PC-3 (cell line): ENCODE data around the gene HAPLN3.

ENCODE experiments used
- EZH2 ChIP-seq: fragments of 300-600 bp; sonication (generic); IDR thresholded peaks from one replicate; pipeline ENCODE4 v1.6.1; 2017; ENCODE audit warnings: antibody characterized with exemption, mild to moderate bottlenecking, low read length; ENCODE audit not compliant: unreplicated experiment
- TF ChIP-seq, protein P1 (sequence below): fragments of 300-600 bp; sonication (generic); conservative IDR thresholded peaks from 2 replicates; pipeline ENCODE4 v1.5.1; 2017; ENCODE audit warnings: antibody characterized with exemption, low read depth, mild to moderate bottlenecking, low read length

DNA sequence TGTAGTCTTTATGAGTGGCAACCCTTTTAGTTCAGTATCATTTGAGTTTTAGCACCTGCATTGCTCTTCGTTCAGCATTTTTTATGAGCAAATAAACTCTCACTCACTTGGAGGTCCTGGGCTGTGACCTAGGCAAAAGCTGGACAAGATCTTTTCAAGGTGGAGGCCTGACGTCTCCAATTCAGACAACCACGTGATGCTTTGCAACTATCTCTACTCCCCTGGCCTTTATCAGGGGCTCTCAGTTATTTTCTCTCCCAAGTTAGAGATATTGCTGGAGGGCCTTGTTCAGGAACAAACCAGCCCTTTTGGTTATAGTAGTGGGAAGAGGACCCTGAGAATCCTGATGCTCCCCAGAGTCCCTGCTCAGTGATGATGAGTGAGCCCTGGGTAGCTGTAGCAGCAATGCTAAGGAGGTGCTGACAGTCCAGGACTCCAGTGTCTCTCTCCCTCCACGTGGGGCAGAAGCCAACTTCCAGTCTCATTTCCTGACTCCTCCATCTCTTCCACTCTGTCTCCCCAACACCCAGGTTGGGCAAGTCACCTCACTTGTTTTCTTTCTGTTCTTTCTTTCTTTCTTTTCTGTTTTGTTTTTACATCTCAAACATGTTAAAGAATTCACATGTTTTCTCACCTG, 30.4 kb downstream of the HAPLN3 start:
- TF ChIP-seq, protein P1, sequence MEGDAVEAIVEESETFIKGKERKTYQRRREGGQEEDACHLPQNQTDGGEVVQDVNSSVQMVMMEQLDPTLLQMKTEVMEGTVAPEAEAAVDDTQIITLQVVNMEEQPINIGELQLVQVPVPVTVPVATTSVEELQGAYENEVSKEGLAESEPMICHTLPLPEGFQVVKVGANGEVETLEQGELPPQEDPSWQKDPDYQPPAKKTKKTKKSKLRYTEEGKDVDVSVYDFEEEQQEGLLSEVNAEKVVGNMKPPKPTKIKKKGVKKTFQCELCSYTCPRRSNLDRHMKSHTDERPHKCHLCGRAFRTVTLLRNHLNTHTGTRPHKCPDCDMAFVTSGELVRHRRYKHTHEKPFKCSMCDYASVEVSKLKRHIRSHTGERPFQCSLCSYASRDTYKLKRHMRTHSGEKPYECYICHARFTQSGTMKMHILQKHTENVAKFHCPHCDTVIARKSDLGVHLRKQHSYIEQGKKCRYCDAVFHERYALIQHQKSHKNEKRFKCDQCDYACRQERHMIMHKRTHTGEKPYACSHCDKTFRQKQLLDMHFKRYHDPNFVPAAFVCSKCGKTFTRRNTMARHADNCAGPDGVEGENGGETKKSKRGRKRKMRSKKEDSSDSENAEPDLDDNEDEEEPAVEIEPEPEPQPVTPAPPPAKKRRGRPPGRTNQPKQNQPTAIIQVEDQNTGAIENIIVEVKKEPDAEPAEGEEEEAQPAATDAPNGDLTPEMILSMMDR, result no peak
- no peak for TF ChIP-seq EZH2
